ENCODE measurements around the gene SLC25A11. TPM values are rescaled to one million over a fixed set of nuclear protein-coding genes. Genes with fewer than 3 reads are reported as not detected.

Gene SLC25A11
- 10 to 100 TPM; 40.1 to 62.0 (median 46.2) TPM for polyA plus RNA-seq (ENCODE audit: insufficient read depth in 1 of 5, insufficient read length in 5 of 5, low replicate concordance in 1 of 5)
- long read RNA-seq, donor 1, transcript SLC25A11-204 (6 exons, 2,176 nt): minor isoform, 7 of 59 reads
- long read RNA-seq, donor 1, transcript SLC25A11-201 (8 exons, 1,897 nt): major isoform, 41 of 59 reads
- long read RNA-seq, donor 1, partial matches to known transcripts: 9 of 59 reads
- long read RNA-seq, donor 1, other reads (novel, unspliced or antisense): 0 of 59 reads
- long read RNA-seq, donor 2, transcript SLC25A11-201 (8 exons, 1,897 nt): major isoform, 21 of 25 reads
- long read RNA-seq, donor 2, partial matches to known transcripts: 0 of 25 reads
- long read RNA-seq, donor 2, other reads (novel, unspliced or antisense): 0 of 25 reads
- long read RNA-seq, donor 3, transcript SLC25A11-201 (8 exons, 1,897 nt): major isoform, 19 of 23 reads
- long read RNA-seq, donor 3, partial matches to known transcripts: 0 of 23 reads
- long read RNA-seq, donor 3, other reads (novel, unspliced or antisense): 0 of 23 reads
- long read RNA-seq, donor 4, transcript SLC25A11-201 (8 exons, 1,897 nt): major isoform, 21 of 68 reads
- long read RNA-seq, donor 4, partial matches to known transcripts: 43 of 68 reads
- long read RNA-seq, donor 4, other reads (novel, unspliced or antisense): 0 of 68 reads
- long read RNA-seq, donor 5, transcript SLC25A11-201 (8 exons, 1,897 nt): major isoform, 30 of 34 reads
- long read RNA-seq, donor 5, partial matches to known transcripts: 0 of 34 reads
- long read RNA-seq, donor 5, other reads (novel, unspliced or antisense): 0 of 34 reads
- long read RNA-seq, donor 6, transcript SLC25A11-201 (8 exons, 1,897 nt): major isoform, 34 of 178 reads
- long read RNA-seq, donor 6, partial matches to known transcripts: 131 of 178 reads
- long read RNA-seq, donor 6, other reads (novel, unspliced or antisense): 7 of 178 reads
- long read RNA-seq, donor 7, transcript SLC25A11-201 (8 exons, 1,897 nt): major isoform, 35 of 37 reads
- long read RNA-seq, donor 7, partial matches to known transcripts: 0 of 37 reads
- long read RNA-seq, donor 7, other reads (novel, unspliced or antisense): 0 of 37 reads
- long read RNA-seq, donor 8, transcript SLC25A11-201 (8 exons, 1,897 nt): major isoform, 12 of 14 reads
- long read RNA-seq, donor 8, partial matches to known transcripts: 0 of 14 reads
- long read RNA-seq, donor 8, other reads (novel, unspliced or antisense): 0 of 14 reads

- peak; percentile 99 for DNase-seq
Measured at GRCh38 chr17:4939796-4940554, at the start of gene SLC25A11, which contains the start of gene RNF167. SLC25A11 (minus strand) TSS chr17:4940046; CDS start chr17:4939910, 136 bp downstream. RNF167 (plus strand) TSS chr17:4940268; CDS start chr17:4940910, 642 bp downstream.

GRCh38 chr17:4987767-4988567 lies 48.1 kb upstream of the SLC25A11 start:
- no peak for DNase-seq

GRCh38 chr17:4986951-4987766 lies 47.3 kb upstream of the SLC25A11 start, which contains the start of gene CAMTA2:
CAMTA2 (minus strand) TSS chr17:4987675; CDS start chr17:4986222, 1,453 bp downstream.
- peak; percentile 80 to 83 for DNase-seq

- no peak for DNase-seq
Measured at GRCh38 chr17:4986403-4986802, 46.6 kb upstream of the SLC25A11 start.

- DNase-seq: no peak
Measured at GRCh38 chr17:4982305-4982704, 42.5 kb upstream of the SLC25A11 start.

- peak in 1 of 2 donors; percentile 60 for DNase-seq
Measured at GRCh38 chr17:4980644-4981216, 40.9 kb upstream of the SLC25A11 start.

- DNase-seq: no peak
Measured at GRCh38 chr17:4978726-4979125, 38.9 kb upstream of the SLC25A11 start.

GRCh38 chr17:4974115-4974670 lies 34.3 kb upstream of the SLC25A11 start:
- DNase-seq: no peak

GRCh38 chr17:4973256-4974114 lies 33.6 kb upstream of the SLC25A11 start:
- no peak for DNase-seq

GRCh38 chr17:4972752-4973151 lies 32.9 kb upstream of the SLC25A11 start:
- DNase-seq: no peak

- DNase-seq: no peak
Measured at GRCh38 chr17:4972322-4972721, 32.5 kb upstream of the SLC25A11 start.

GRCh38 chr17:4971826-4972225 lies 32.0 kb upstream of the SLC25A11 start:
- DNase-seq: no peak

- DNase-seq: no peak
Measured at GRCh38 chr17:4970273-4970672, 30.4 kb upstream of the SLC25A11 start.

- DNase-seq: no peak
Measured at GRCh38 chr17:4969551-4970173, 29.8 kb upstream of the SLC25A11 start.

GRCh38 chr17:4969047-4969550 lies 29.3 kb upstream of the SLC25A11 start:
- no peak for DNase-seq

GRCh38 chr17:4968486-4969046 lies 28.7 kb upstream of the SLC25A11 start:
- DNase-seq: no peak

Measured in right lung (tissue), 10 donors.